HepG2 (cell line): ENCODE measurements around the gene SLC19A1.

ENCODE experiments used
- ARNTL ChIP-seq: sonication (generic); formaldehyde crosslinking; IDR thresholded peaks from 2 replicates; pipeline ENCODE4 v1.4.0; 2020; ENCODE audit warnings: mild to moderate bottlenecking, missing genetic modification reagents
- CREM ChIP-seq, 2 experiments: sonication (generic) in 1 of 2; formaldehyde crosslinking in 1 of 2; IDR thresholded peaks; 2 replicates each; pipeline versions ENCODE4 v1.4.0 to v1.6.1; 2016 to 2020; ENCODE audit warnings: antibody characterized with exemption in 1 of 2, mild to moderate bottlenecking in 1 of 2, missing genetic modification reagents in 1 of 2
- KLF9 ChIP-seq: IDR thresholded peaks from 2 replicates; pipeline ENCODE4 v1.6.1; 2016; ENCODE audit warnings: low read depth
- POLR2A ChIP-seq, 2 experiments: IDR thresholded peaks; 2 replicates each; pipeline ENCODE4 v1.6.1; 2011; ENCODE audit warnings: low read depth in 2 of 2, low read length in 2 of 2, mild to moderate bottlenecking in 1 of 2, moderate library complexity in 1 of 2; ENCODE audit not compliant: insufficient read depth in 1 of 2
- TP53 ChIP-seq: sonication (generic); formaldehyde crosslinking; conservative IDR thresholded peaks from 2 replicates; pipeline ENCODE4 v1.4.0; 2020; ENCODE audit warnings: missing genetic modification reagents
- TF ChIP-seq, protein P1 (sequence below): sonication (generic); formaldehyde crosslinking; IDR thresholded peaks from 2 replicates; pipeline ENCODE4 v1.8.0; 2022; ENCODE audit warnings: missing genetic modification reagents, low read depth, mild to moderate bottlenecking, borderline replicate concordance

DNA sequence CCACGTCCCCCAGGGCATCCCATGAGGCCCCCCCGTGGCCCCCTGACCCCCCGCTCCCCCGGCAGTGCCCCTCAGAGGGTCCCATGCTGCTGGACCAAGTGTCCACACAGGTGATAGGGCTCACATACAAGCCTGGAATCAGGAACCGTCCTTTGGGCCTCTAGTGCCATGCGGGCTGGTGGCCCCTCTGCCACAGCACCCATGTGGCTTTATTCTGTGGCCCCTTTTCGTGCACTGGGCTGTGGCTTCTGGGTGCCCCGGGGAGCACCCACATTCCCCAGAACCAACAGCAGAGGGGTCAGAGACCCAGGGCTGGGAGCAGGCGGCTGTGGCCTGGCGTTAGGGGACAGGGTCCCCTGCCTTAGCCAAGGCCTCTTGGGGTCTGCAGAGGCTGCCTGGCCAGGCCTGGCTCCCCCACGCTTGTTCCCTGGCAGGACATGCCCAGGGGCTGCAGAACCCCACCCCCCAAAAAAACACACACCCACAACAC is 31.7 kb downstream of the SLC19A1 start:
- no peak for TF ChIP-seq CREM (IDR thresholded peaks at IDR 0.05)
- TF ChIP-seq CREM (CRISPR knock-in tag; IDR thresholded peaks at IDR 0.05) = no peak
- TF ChIP-seq, protein P1, sequence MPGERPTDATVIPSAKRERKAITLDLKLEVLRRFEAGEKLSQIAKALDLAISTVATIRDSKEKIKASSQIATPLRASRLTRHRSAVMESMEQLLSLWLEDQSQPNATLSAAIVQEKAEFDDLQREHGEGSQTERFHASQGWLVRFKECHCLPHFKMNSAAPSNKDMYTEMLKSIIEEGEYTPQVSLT (CRISPR knock-in tag) = no peak
- no peak for TF ChIP-seq TP53 (CRISPR knock-in tag)
- TF ChIP-seq POLR2A (IDR thresholded peaks at IDR 0.05; ENCODE audit: insufficient read depth in 1 of 2, low read depth in 2 of 2, low read length in 2 of 2) = 0 out of 4 replicates have a peak, but pooled peaks of 1 of the 2 experiments have one; percentile 26
- no peak for TF ChIP-seq ARNTL (CRISPR knock-in tag)
- TF ChIP-seq KLF9 = no peak
